ENCODE data around the gene BSDC1.

The BSDC1 gene

GRCh38 chr1:32342704-32343103 is 51.5 kb downstream of the BSDC1 start:
- Histone ChIP-seq H3K27ac (ENCODE audit: low read length) (no peak overlapping the region), H3K9ac (ENCODE audit: low read length) (no peak overlapping the region), H3K9me3 (ENCODE audit: insufficient read depth, low read length) (no peaks in the 10 kb centered on the region), H4K20me1 (ENCODE audit: insufficient read depth, low read length) (no peaks in the 10 kb centered on the region), H2AFZ (ENCODE audit: low read depth, low read length) (no peak overlapping the region), H3K4me1 (ENCODE audit: low read length) (peaks cover 35% of the 10 kb centered on the region), H3K79me2 (ENCODE audit: low read length) (no peaks in the 10 kb centered on the region), H3K4me3 (ENCODE audit: low read length) (no peak overlapping the region), H3K36me3 (replicated peaks; ENCODE audit: low read depth, low read length) (no peaks in the 10 kb centered on the region), H3K27me3 (ENCODE audit: low read depth, low read length) (no peaks in the 10 kb centered on the region; the same call in 1 of the 2 replicates), H3K4me2 (ENCODE audit: low read length) (peak overlapping the region; percentile 22; the same call in 1 of the 2 replicates)
- TF ChIP-seq CTCF (IDR thresholded peaks at IDR 0.05; ENCODE audit: low read depth, low read length) (no peak), EZH2phosphoT487 (IDR thresholded peaks at IDR 0.05; ENCODE audit: low read depth) (no peak)

- TF ChIP-seq EZH2phosphoT487 (IDR thresholded peaks at IDR 0.05; ENCODE audit: low read depth) (no peak), CTCF (IDR thresholded peaks at IDR 0.05; ENCODE audit: low read depth, low read length) (no peak)
- peak overlapping the region; percentile 30 for H3K4me2 ChIP-seq (ENCODE audit: low read length)
- H3K4me1 ChIP-seq (ENCODE audit: low read length): peaks cover 42% of the 10 kb centered on the region
- H3K36me3 ChIP-seq (replicated peaks; ENCODE audit: low read depth, low read length): no peaks in the 10 kb centered on the region
- no peaks in the 10 kb centered on the region; the same call in 1 of the 2 replicates for H3K27me3 ChIP-seq (ENCODE audit: low read depth, low read length)
- no peak overlapping the region for H3K27ac ChIP-seq (ENCODE audit: low read length)
- no peak overlapping the region for H3K9ac ChIP-seq (ENCODE audit: low read length)
- H4K20me1 ChIP-seq (ENCODE audit: insufficient read depth, low read length): no peaks in the 10 kb centered on the region
- H3K9me3 ChIP-seq (ENCODE audit: insufficient read depth, low read length): no peaks in the 10 kb centered on the region
- H3K4me3 ChIP-seq (ENCODE audit: low read length): no peak overlapping the region
- H3K79me2 ChIP-seq (ENCODE audit: low read length): no peaks in the 10 kb centered on the region
- no peak overlapping the region for H2AFZ ChIP-seq (ENCODE audit: low read depth, low read length)
Observed at GRCh38 chr1:32341971-32342370, 52.3 kb downstream of the BSDC1 start.

GRCh38 chr1:32341186-32341757 is 53.0 kb downstream of the BSDC1 start:
- H3K27me3 ChIP-seq (ENCODE audit: low read depth, low read length): no peaks in the 10 kb centered on the region; the same call in 1 of the 2 replicates
- no peaks in the 10 kb centered on the region for H3K36me3 ChIP-seq (replicated peaks; ENCODE audit: low read depth, low read length)
- no peak overlapping the region for H3K4me2 ChIP-seq (ENCODE audit: low read length)
- H3K79me2 ChIP-seq (ENCODE audit: low read length): no peaks in the 10 kb centered on the region
- H4K20me1 ChIP-seq (ENCODE audit: insufficient read depth, low read length): no peaks in the 10 kb centered on the region; the same call in 1 of the 2 replicates
- H3K4me1 ChIP-seq (ENCODE audit: low read length): peaks cover 49% of the 10 kb centered on the region
- H2AFZ ChIP-seq (ENCODE audit: low read depth, low read length): no peak overlapping the region
- no peaks in the 10 kb centered on the region for H3K9me3 ChIP-seq (ENCODE audit: insufficient read depth, low read length)
- no peak for TF ChIP-seq CTCF (IDR thresholded peaks at IDR 0.05; ENCODE audit: low read depth, low read length)
- TF ChIP-seq EZH2phosphoT487 (IDR thresholded peaks at IDR 0.05; ENCODE audit: low read depth): no peak
- no peak overlapping the region for H3K4me3 ChIP-seq (ENCODE audit: low read length)
- H3K9ac ChIP-seq (ENCODE audit: low read length): no peak overlapping the region
- H3K27ac ChIP-seq (ENCODE audit: low read length): no peak overlapping the region

- peaks cover 5% of the 10 kb centered on the region for H4K20me1 ChIP-seq (ENCODE audit: insufficient read depth, low read length)
- H2AFZ ChIP-seq (ENCODE audit: low read depth, low read length): no peak overlapping the region
- H3K9me3 ChIP-seq (ENCODE audit: insufficient read depth, low read length): no peaks in the 10 kb centered on the region
- no peak for TF ChIP-seq CTCF (IDR thresholded peaks at IDR 0.05; ENCODE audit: low read depth, low read length)
- no peak for TF ChIP-seq EZH2phosphoT487 (IDR thresholded peaks at IDR 0.05; ENCODE audit: low read depth)
- no peak overlapping the region for H3K4me3 ChIP-seq (ENCODE audit: low read length)
- H3K36me3 ChIP-seq (replicated peaks; ENCODE audit: low read depth, low read length): no peaks in the 10 kb centered on the region
- peak overlapping the region; percentile 48 for H3K4me2 ChIP-seq (ENCODE audit: low read length)
- no peaks in the 10 kb centered on the region; the same call in 1 of the 2 replicates for H3K27me3 ChIP-seq (ENCODE audit: low read depth, low read length)
- H3K27ac ChIP-seq (ENCODE audit: low read length): peak overlapping the region; percentile 48
- peaks cover 14% of the 10 kb centered on the region for H3K79me2 ChIP-seq (ENCODE audit: low read length)
- H3K9ac ChIP-seq (ENCODE audit: low read length): no peak overlapping the region; the same call in 1 of the 2 replicates
- peaks cover 53% of the 10 kb centered on the region for H3K4me1 ChIP-seq (ENCODE audit: low read length)
Observed at GRCh38 chr1:32339363-32339978, 54.8 kb downstream of the BSDC1 start.

Measured in OCI-LY3 (cell line).